K562 (cell line): ENCODE measurements around the gene RND1.

Experiments
- CTCF ChIP-seq, 3 experiments: IDR thresholded peaks in 2 of 3; conservative IDR thresholded peaks in 1 of 3; 2 replicates each; pipeline ENCODE4 v1.5.1; 2011 to 2012; ENCODE audit warnings: low read length in 3 of 3, mild to moderate bottlenecking in 3 of 3, control low read depth in 2 of 3, improper control_type of control experiment in 1 of 3, inconsistent platforms in 1 of 3, low read depth in 1 of 3, mixed read lengths in 1 of 3, moderate library complexity in 1 of 3; ENCODE audit not compliant: insufficient read depth in 2 of 3
- EZH2 ChIP-seq: IDR thresholded peaks from 2 replicates; pipeline ENCODE4 v1.6.1; 2012; ENCODE audit warnings: low read depth, mild to moderate bottlenecking, inconsistent platforms, low read length, borderline replicate concordance
- FIP1L1 ChIP-seq: fragments of 200-400 bp; formaldehyde crosslinking; IDR thresholded peaks from 2 replicates; pipeline ENCODE4 v1.6.1; 2018; ENCODE audit warnings: mild to moderate bottlenecking, low read depth, low read length; ENCODE audit not compliant: poor library complexity, severe bottlenecking
- FOSL1 ChIP-seq: fragments of 200-800 bp; sonication (Bioruptor generic); conservative IDR thresholded peaks from 2 replicates; pipeline ENCODE4 v1.6.1; 2016; ENCODE audit warnings: missing genetic modification characterization, missing compliant biosample characterization
- GTF2F1 ChIP-seq: IDR thresholded peaks from 2 replicates; pipeline ENCODE4 v1.6.1; 2011; ENCODE audit warnings: low read depth, low read length, improper control_type of control experiment
- HNRNPUL1 ChIP-seq: fragments of 200-400 bp; formaldehyde crosslinking; IDR thresholded peaks from 2 replicates; pipeline ENCODE4 v1.6.1; 2017; ENCODE audit warnings: low read length
- IRF2 ChIP-seq: sonication (generic); formaldehyde crosslinking; IDR thresholded peaks from 2 replicates; pipeline ENCODE4 v1.8.1; 2022; ENCODE audit warnings: mild to moderate bottlenecking, missing genetic modification reagents
- JUNB ChIP-seq: fragments of 450-650 bp; formaldehyde crosslinking; conservative IDR thresholded peaks from 2 replicates; pipeline ENCODE4 v1.4.0; 2020; ENCODE audit warnings: mild to moderate bottlenecking
- MXI1 ChIP-seq: IDR thresholded peaks from 2 replicates; pipeline ENCODE4 v1.6.1; 2011; ENCODE audit warnings: low read depth, mild to moderate bottlenecking, improper control_type of control experiment, low read length
- POLR2AphosphoS2 ChIP-seq: IDR thresholded peaks from 2 replicates; pipeline ENCODE4 v1.6.1; 2012; ENCODE audit warnings: low read length, improper control_type of control experiment
- RBM34 ChIP-seq: fragments of 200-400 bp; formaldehyde crosslinking; IDR thresholded peaks from 2 replicates; pipeline ENCODE4 v1.6.1; 2018; ENCODE audit warnings: low read length, borderline replicate concordance; ENCODE audit not compliant: insufficient read depth
- SIX5 ChIP-seq, 2 experiments: IDR thresholded peaks; 2 replicates each; pipeline ENCODE4 v1.6.1; 2011; ENCODE audit warnings: low read length in 2 of 2, borderline replicate concordance in 1 of 2, low read depth in 1 of 2, mild to moderate bottlenecking in 1 of 2, moderate library complexity in 1 of 2; ENCODE audit not compliant: insufficient read depth in 1 of 2
- TF ChIP-seq, protein P1 (sequence below): sonication (generic); formaldehyde crosslinking; IDR thresholded peaks from 2 replicates; pipeline ENCODE4 v1.8.1; 2023; ENCODE audit warnings: mild to moderate bottlenecking, missing genetic modification reagents
- TF ChIP-seq, protein P2 (sequence below), 2 experiments: fragments of 450-650 bp in 1 of 2; sonication (generic) in 1 of 2; formaldehyde crosslinking in 1 of 2; IDR thresholded peaks in 1 of 2; conservative IDR thresholded peaks in 1 of 2; 2 replicates each; pipeline versions ENCODE4 v1.6.1 to v1.8.1; 2016 to 2023; ENCODE audit warnings: mild to moderate bottlenecking in 2 of 2, moderate library complexity in 2 of 2, inconsistent platforms in 1 of 2, missing genetic modification reagents in 1 of 2

DNA sequence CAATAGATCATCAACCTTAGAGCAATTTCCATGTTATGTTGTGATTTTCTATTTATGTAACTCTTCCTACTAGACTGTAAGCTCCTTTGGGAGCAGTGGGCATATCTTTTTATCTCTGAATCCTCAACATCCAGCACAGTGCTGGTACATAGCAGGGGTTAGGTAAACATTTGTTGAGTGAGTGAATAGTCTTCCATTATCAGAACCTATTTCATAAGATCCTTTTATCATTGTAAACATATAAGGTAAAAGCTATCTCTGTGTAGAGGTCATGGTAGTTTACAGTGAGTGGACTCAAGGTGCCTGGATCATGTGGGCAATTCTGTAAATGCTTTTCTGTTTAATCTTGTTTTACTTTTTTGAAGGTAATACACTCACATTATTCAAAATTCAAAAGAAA is 44.5 kb upstream of the RND1 start:
- TF ChIP-seq, protein P1, sequence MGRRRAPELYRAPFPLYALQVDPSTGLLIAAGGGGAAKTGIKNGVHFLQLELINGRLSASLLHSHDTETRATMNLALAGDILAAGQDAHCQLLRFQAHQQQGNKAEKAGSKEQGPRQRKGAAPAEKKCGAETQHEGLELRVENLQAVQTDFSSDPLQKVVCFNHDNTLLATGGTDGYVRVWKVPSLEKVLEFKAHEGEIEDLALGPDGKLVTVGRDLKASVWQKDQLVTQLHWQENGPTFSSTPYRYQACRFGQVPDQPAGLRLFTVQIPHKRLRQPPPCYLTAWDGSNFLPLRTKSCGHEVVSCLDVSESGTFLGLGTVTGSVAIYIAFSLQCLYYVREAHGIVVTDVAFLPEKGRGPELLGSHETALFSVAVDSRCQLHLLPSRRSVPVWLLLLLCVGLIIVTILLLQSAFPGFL, result no peak
- TF ChIP-seq CTCF (IDR thresholded peaks at IDR 0.05 in 2 of 3, conservative IDR thresholded peaks at IDR 0.05 in 1 of 3; ENCODE audit: insufficient read depth in 2 of 3, low read depth in 1 of 3, low read length in 3 of 3) (no peak), POLR2AphosphoS2 (no peak), SIX5 (IDR thresholded peaks at IDR 0.05; ENCODE audit: borderline replicate concordance in 1 of 2, insufficient read depth in 1 of 2, low read depth in 1 of 2, low read length in 2 of 2) (no peak), GTF2F1 (no peak), RBM34 (no peak), EZH2 (no peak), HNRNPUL1 (no peak), FIP1L1 (no peak), JUNB (no peak), IRF2 (no peak), MXI1 (no peak), FOSL1 (tag) (no peak)
- TF ChIP-seq, protein P2, sequence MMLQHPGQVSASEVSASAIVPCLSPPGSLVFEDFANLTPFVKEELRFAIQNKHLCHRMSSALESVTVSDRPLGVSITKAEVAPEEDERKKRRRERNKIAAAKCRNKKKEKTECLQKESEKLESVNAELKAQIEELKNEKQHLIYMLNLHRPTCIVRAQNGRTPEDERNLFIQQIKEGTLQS (IDR thresholded peaks at IDR 0.05), result no peak
- TF ChIP-seq, protein P2 (CRISPR knock-in tag; conservative IDR thresholded peaks at IDR 0.05), result no peak
